Posterior cingulate gyrus (tissue), 11 donors: Measurements from ENCODE around the gene PLOD1.
"Not testable (repeated sequence)": the region's sequence is repeated elsewhere in the genome, so short reads cannot be mapped to it uniquely, and the experiment has no call there.

ENCODE experiments used
- DNase-seq, 10 donors: peaks; one replicate each; pipeline versions ENCODE4 v3.0.0 to v3.0.0-alpha.2; 2020 to 2021; ENCODE audit warnings: mixed read lengths in 3 of 10
- intact Hi-C: fragments of 100-400 bp; cut with DNase I; formaldehyde crosslinking; loops from one replicate; pipeline ENCODE4 v1.15.1; 2023

Gene PLOD1

GRCh38 chr1:11908095-11908675 is 26.3 kb upstream of the PLOD1 start:
- peak in 1 of 10 donors; percentile 37 for DNase-seq
- intact Hi-C loops: loop anchor here (1.0 to 5.0 kb wide), 3 partner anchors 18 to 74 kb away; partner anchors contain the start of genes KIAA2013 and MFN2

- intact Hi-C loops: not testable (repeated sequence)
- peak in 1 of 10 donors; percentile 53 for DNase-seq
Observed at GRCh38 chr1:11910914-11911228, 23.6 kb upstream of the PLOD1 start.

- DNase-seq: peak in 1 of 10 donors; percentile 6
- intact Hi-C loops: no loop called here
Observed at GRCh38 chr1:11912000-11912399, 22.5 kb upstream of the PLOD1 start.

GRCh38 chr1:11912482-11913216 is 21.9 kb upstream of the PLOD1 start:
- peak in 2 of 10 donors; percentile 34 to 44 for DNase-seq
- intact Hi-C loops: not testable (repeated sequence)

- peak in 1 of 10 donors; percentile 19 for DNase-seq
- intact Hi-C loops: no loop called here
Observed at GRCh38 chr1:11913291-11913690, 21.2 kb upstream of the PLOD1 start.

- no peak for DNase-seq
- intact Hi-C loops: no loop called here
Observed at GRCh38 chr1:11914024-11914423, 20.5 kb upstream of the PLOD1 start.

DNA sequence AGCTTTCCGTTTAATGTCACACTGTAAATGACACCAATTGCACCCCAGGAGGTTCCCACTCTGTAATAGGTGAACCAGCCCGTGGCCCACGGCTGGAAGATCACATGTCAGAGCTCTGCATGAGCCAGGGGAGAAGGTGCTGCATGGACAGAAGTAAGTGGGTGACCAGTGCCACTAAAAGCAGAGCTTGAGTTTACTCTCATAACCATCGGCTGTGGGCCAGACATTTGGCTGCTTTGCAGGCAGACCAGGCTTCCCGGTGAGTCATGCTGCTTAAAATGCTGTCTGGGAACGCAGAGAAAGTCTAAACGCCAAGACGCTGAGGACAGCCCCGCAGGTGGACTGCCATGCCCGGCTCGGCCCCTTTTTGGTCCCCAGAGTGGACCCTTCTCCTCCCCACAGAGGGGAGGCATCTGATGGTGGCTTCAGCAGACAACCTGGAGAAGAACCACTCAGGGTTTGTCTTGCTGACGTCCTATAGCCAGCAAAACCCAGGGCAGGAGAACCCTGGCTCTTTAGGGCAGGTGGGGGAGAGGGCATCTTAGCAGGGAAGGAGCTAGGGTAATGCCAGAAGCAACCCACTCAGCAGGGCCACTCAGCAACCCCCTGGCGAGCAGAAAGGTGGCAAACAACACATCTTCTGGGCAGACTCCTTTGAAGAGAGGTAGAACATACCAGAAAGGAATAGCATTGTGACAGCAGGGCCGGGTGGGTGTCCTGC is 15.6 kb upstream of the PLOD1 start:
- peak; percentile 34 to 96 (median 74) for DNase-seq
- intact Hi-C loops: no loop called here

GRCh38 chr1:11919621-11920020 is 14.9 kb upstream of the PLOD1 start:
- intact Hi-C loops: no loop called here

DNA sequence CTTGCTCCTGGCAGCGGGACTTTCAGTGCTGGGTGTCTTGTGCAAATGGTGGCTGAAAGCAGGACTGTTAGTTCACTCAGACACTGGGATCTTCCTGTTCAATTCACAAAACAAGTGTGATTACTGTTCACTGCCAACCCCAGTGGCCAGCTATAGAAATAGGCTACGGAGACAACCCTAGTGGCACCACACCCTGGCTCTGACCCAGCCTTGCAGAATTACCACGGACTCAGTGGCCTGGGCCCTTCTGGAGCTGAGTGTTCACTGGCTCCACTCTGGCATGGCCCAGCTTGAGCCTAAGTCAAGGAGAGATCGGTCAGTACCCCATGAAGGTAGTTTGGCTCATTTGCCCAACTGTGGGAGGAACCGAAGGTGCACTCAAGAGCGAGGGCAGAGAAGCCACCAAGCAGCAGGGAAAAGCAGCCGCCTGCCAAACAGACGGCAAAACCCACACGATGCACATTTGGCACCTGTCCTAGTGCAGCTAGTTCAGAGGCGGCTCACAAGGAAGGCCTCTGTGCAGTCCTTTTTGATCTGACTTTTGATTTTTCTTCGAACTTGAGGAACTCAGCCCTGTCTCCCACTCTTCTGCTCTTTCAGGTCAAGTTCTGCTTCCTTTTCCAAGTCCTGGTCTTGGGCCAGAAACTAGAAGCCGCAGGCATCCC is 14.1 kb upstream of the PLOD1 start:
- intact Hi-C loops: no loop called here
- peak in 9 of 10 donors; percentile 41 to 90 (median 50) for DNase-seq

More at GRCh38 chr1:11919621-11920020, 14.9 kb upstream of the PLOD1 start:
- DNase-seq: no peak

DNA sequence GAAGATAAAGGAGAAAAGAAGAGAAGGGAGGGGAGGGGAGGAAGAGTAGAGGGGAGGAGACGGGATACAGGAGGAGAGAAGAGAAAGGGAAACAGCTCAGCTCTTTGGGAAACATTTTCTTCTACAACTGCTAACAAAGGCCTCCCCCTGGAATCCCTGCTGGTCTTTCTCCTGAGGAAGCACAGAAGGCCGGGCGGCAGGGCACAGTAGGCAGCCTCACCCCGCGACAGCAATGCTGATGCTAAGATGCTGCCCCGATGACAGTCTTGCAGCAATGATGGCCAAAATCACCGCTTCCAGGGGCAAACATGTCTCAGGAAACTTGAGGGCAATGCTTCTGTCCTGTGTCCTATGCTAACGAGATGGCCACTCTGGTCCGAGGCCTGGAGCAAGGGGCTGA is 13.5 kb upstream of the PLOD1 start:
- intact Hi-C loops: no loop called here
- DNase-seq: no peak

DNA sequence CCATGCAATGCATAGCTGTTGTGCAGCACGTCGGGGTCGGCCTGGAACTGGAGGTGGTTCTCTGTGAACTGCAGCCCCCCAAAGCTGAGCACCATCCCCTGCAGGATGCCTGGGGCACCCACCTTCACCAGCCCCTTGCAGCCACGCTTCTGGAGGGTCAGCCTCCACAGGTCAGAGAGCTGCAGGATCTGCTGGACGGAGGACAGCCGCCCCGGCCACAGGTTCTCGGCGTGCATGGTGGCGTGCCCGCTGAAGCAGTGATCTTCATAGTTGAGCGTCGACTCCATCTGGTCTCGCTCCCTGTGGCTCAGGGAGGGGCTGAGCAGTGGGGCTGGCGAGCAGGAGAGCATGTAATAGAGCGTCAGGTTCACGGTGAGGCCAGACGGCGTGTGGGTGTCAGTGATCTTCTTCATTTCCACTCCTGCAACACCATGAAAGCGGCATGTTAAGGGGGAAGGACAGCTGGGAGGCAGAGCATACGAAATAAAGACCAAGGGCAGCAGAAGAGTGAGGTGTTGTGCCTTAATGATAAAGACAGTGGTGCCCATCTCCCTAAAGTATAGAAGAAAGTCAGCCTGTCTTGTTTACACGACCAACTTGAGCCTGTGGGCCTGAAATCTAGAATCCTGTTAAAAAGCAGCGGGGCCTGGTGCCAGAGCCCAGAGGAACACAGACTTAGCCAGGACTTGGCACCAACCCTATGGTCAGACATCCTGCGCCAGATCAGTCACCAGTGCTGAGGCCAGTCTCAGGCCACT is 11.3 kb upstream of the PLOD1 start:
- intact Hi-C loops: no loop called here
- DNase-seq: no peak

DNA sequence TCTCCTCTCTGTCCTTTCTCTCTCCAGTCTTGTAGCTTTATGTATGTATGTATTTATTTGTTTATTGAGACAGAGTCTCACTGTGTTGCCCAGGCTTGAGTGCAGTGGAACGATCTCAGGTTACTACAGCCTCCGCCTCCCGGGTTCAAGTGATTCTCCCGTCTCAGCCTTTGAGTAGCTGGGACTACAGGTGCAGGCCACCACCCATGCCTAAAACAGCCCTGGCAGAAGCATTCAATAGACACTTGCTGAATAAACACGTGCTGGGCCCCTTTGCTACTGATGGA is 10.7 kb upstream of the PLOD1 start:
- no peak for DNase-seq
- intact Hi-C loops: no loop called here

- intact Hi-C loops: loop anchor here (5.0 kb wide), 1 partner anchor 58 kb away; the partner anchor contains the start of gene MFN2
- no peak for DNase-seq
Observed at GRCh38 chr1:11924334-11925195, 10.0 kb upstream of the PLOD1 start.

- intact Hi-C loops: loop anchor here (5.0 kb wide), 1 partner anchor 57 kb away; the partner anchor contains the start of gene MFN2
- DNase-seq: not testable (repeated sequence)
Observed at GRCh38 chr1:11925196-11925937, 9.2 kb upstream of the PLOD1 start.

DNA sequence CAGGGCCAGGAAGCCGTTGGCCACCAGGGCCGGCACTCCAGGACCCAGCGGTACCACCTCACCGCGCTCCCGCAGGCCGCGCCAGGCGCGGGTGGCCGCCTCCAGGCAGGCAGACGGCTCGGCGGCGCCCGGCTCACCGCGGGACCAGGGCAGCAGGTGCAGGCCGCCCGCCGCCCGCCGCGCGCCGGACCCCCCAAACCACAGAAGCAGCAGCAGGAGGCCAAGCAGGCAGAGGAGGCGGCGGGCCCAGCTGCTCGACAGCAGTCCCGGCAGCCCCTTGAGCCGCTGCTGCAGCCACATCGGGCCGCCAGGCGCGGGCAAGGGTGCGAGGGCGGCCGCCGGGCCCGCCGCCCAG is 8.6 kb upstream of the PLOD1 start:
- intact Hi-C loops: loop anchor here (1.0 to 5.0 kb wide), 2 partner anchors 18 to 56 kb away; partner anchors contain the start of gene MFN2
- DNase-seq: peak in 2 of 10 donors; percentile 15 to 74

- DNase-seq: no peak
- intact Hi-C loops: loop anchor here (5.0 kb wide), 1 partner anchor 54 kb away; the partner anchor contains the start of gene MFN2
Observed at GRCh38 chr1:11927866-11928592, 6.5 kb upstream of the PLOD1 start.

DNA sequence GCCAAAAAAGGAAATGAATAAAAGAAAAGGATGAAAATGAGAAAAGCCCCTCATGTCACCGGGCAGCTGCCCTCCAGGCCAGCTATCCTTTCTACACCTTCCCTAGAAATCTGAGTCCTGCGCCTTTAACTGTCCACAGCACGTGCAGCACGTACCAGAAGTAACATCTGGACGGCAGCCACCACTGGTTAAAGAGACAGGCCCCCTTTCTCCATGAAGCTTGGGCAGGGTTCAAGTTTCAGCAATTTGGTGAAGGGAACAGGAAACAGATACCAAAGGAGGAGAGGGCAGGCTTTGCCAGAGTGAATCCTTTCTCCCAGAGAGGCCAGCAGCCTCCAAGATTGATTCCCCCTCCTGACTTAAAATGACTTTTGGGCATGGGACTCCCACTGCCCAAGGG is 4.7 kb upstream of the PLOD1 start:
- peak in 5 of 10 donors; percentile 43 to 84 (median 48) for DNase-seq
- intact Hi-C loops: loop anchor here (5.0 kb wide), 1 partner anchor 52 kb away; the partner anchor contains the start of gene MFN2
